SKM-1 (cell line): Measurements from ENCODE around the gene VAMP5.
A peak's percentile ranks its signal among the peaks of the same experiment; 100 is the strongest.
"Not testable (repeated sequence)": the region's sequence is repeated elsewhere in the genome, so short reads cannot be mapped to it uniquely, and the experiment has no call there.

ENCODE experiments used
- DNase-seq: peaks from one replicate; lab custom pipeline; 2025; ENCODE audit not compliant: unreplicated experiment; lab: John Stamatoyannopoulos, UW

The VAMP5 gene

DNA sequence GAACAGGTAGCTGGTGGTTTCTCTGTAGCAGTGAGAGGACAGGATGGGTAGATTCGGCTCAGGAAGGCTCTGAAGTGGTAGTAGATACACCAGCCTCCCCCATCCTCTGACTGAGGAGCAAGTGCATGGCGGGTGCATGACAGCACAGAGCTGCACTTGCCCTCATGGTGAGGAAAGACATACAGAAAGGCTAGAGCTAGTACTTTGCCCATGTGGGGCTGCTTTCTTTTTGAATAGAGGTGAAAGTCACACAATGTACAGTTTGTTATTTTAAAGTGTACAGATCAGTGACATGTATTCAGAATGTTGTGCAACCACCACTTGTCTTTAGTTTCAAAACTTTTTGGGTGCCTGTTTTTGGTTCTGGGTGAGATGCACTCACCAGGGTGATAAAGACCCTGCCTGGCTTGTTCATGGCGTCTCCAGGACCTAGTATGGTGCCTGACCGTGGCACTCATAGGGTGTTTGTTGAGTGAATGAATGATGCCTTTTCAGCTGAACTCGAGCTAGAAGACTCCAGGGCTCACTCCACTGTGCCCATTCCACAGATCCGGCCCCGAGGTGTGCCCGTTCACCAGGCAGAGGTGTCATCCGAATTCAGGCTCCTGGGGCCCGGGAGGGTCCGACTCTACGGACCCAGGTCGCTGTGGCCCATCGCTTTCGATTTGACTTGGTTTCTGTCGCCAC lies 421 bp upstream of the VAMP5 start:
- DNase-seq: no peak

GRCh38 chr2:85584857-85585780 lies 888 bp downstream of the VAMP5 start:
- DNase-seq: no peak

DNA sequence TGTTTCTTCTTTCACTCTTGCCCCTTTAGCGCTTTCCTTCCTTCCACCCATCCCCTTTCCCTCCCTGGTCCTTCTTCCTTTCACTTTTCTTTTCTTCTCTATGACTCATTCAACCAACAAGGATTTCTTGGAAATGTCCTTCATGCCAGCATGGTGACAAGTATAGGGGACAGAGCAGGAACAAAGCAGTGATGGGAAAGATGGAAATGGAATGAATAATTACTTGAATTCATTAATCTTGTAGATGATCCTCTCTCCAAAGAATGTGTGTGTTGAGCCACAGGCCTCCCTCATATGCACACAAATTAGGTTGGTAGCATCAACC lies 1.5 kb downstream of the VAMP5 start:
- DNase-seq: no peak

GRCh38 chr2:85588236-85588635 lies 4.0 kb downstream of the VAMP5 start:
- DNase-seq: no peak

GRCh38 chr2:85588645-85589044 lies 4.4 kb downstream of the VAMP5 start:
- no peak for DNase-seq

- no peak for DNase-seq
These were observed 5.0 kb downstream of the VAMP5 start for GRCh38 chr2:85589181-85589580.

GRCh38 chr2:85589982-85590791 lies 6.0 kb downstream of the VAMP5 start:
- DNase-seq: peak; percentile 62

GRCh38 chr2:85590950-85591349 lies 6.7 kb downstream of the VAMP5 start:
- DNase-seq: no peak

GRCh38 chr2:85591563-85591962 lies 7.3 kb downstream of the VAMP5 start:
- DNase-seq: no peak

DNA sequence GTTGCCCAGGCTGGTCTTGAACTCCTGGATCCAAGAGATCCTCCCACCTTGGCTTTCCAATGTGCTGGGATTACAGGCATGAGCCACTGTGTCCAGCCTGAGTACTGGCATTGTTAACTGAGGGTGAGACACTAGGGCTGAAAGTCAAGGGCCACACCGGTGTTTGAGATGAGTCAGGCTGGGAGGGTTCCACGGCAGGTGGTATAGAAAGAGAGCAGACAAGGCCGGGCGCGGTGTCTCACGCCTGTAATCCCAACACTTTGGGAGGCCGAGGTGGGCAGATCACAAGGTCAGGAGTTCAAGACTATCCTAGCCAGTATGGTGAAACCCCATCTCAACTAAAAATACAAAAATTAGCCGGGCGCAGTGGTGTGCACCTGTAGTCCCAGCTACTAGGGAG lies 8.1 kb downstream of the VAMP5 start:
- not testable (repeated sequence) for DNase-seq

DNA sequence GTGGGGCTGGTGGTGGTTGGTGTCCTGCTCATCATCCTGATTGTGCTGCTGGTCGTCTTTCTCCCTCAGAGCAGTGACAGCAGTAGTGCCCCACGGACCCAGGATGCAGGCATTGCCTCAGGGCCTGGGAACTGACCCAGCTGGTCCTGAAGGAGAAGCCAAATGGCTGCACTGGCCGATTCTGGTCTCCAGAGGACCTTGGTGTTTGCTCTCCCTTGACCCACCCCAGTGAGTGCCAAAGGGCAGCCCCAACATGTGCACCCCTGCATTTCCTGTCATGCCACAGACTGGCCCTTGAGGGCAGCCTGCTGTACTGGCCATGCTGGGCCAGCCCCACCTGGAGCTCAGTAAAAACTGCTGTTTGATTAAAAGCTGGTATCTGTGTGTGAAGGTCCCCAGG lies 8.8 kb downstream of the VAMP5 start:
- no peak for DNase-seq

- DNase-seq: no peak
These were observed 10.6 kb downstream of the VAMP5 start for GRCh38 chr2:85594715-85595300.

DNA sequence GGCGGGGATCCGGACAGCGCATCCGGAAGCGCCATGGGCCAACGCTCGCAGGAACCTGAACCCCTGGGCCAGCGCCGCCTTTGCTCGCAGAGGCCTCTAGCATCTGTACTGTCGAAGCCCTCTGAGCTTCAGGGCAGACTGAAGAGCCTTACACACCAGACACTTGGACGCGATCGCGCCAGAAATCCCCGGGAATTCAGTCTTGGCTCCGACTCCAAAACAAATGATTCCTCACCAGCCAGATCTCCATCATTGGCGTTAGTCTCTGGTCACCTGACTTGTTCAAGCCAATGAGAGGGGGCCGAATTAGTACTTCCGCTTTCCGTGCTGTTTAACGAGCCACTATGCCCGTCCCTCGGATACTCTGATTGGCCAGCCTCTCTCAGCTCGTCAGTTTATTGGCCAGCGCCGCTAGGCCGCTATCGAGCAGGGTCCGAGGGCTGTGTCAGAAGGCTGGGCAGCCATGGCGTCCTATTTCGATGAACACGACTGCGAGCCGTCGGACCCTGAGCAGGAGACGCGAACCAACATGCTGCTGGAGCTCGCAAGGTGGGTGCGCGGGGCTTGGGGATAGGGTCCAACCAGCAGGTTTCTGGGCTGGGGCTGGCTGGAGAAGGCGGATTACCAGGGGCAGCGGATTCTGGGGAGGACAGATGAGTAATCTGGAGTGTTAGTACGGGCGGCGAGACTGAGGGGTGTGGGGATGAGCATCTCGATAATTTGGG lies 11.2 kb downstream of the VAMP5 start, which contains the start of gene RNF181:
RNF181 (plus strand) TSS at position 445 of the 725 bp plus-strand sequence; CDS start at position 464, 19 bp downstream.
- DNase-seq: peak; percentile 100

- no peak for DNase-seq
These were observed 11.7 kb downstream of the VAMP5 start for GRCh38 chr2:85596026-85596333.

- no peak for DNase-seq
These were observed 12.4 kb downstream of the VAMP5 start for GRCh38 chr2:85596486-85597143.

GRCh38 chr2:85597241-85597640 lies 13.0 kb downstream of the VAMP5 start:
- DNase-seq: no peak

DNA sequence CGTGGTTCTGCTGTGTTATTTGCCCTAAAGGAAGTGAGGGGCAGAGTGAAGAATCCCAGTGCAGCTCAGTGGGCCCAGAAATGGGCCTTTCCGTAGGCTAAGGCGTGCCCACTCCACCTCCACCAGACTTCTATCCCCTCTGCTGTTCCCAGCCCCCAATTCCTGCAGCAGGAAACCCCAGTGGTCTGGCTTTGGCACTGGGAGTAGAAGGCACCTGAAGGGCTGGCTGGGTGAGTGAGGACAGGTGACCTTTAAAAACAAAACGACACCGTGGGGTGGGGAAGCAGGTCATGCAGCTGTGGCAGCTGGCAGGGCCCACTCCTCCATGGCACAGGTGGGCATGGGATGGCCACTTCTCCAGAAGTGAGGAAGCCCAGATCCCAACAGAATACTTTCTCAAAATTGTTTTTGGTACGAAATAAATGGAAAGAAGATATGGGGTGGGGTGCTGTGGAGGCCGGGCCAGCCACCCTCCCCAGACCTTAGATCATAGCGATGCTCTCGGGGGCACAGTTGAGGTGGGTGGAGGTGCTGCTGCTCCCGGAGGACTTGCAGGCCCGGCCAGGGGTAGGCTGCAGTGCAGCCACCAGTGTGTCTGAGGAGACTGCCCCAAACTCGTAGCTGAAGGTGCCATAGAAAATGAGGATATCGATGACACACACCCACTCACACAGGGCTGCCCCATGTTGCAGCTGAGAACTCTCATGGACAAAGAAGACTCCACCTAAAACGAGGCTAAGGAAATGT lies 14.5 kb downstream of the VAMP5 start:
- DNase-seq: no peak

DNA sequence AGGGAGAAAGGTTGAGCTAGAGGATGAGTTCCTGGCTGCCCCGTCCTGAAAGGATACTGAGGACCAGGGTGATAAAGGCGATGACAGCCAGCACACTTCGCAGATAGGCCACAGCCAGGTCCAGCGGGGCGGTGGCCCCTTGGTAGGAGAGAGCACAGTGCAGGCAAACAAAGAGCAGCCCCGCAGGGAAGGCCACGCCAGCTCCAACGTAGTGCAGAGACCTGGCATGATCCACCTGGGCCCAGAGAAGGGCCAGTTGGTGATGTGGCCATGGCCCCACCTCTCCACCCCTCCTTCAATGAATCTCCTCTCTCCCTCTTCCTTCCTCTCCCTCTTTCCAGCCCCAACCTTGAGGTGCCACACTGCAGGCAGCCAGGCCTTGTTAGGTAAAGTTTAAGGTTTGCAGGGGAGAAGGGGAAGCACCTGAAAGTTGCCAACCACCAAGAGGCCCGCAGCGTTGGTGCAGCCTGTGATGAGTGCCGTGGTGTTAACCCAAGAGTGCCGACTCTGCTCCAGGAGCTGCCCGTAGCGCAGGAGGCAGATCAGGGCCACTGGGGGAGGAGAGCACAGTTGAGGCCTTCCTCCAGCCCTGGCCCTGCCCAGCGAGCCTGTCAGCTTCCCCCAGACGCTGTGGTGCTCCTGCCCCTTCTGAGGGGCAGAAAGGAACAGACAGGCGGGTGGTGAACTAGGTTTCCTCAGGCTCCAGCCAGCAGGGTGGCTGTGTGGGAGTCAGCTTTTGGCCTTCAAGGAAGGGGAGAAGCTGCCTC lies 15.4 kb downstream of the VAMP5 start:
- DNase-seq: no peak

GRCh38 chr2:85600235-85600575 lies 16.0 kb downstream of the VAMP5 start:
- no peak for DNase-seq
